ENCODE measurements around the gene C1QB. TPM values are rescaled to one million over a fixed set of nuclear protein-coding genes. Genes with fewer than 3 reads are reported as not detected.

The C1QB gene
- total RNA-seq, 1 donor from 2014 or later: 454 TPM

GRCh38 chr1:22708777-22709176 is 55.7 kb downstream of the C1QB start:
- no peak for DNase-seq (ENCODE audit: low spot score in 2 of 2)
- intact Hi-C loops (cut with DNase I): no loop called here

DNA sequence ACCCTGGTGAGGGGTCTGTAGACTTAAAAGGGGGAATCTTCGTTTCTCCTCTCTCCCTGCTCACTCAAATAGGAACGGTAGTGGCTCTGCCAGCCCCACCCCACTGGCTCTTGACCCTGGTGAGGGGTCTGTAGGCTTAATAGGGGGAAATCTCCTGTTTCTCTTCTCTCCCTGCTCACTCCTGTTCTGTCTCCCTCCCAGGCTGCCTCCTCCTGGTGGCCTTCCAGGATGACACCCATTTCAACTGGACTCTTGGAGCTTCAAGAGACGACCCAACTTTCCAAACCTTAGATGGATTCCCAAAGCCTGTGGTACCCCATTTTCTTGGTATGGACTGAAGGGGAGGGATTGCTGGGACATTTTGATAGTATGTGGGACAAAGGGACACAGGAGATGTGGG is 56.2 kb downstream of the C1QB start:
- Histone ChIP-seq H3K27ac (no peak overlapping the region), H3K4me1 (peaks cover 0 to 15% of the 10 kb centered on the region in 2 donors), H3K9me3 (no peaks in the 10 kb centered on the region), H3K36me3 (no peaks in the 10 kb centered on the region), H3K27me3 (no peaks in the 10 kb centered on the region), H3K4me3 (no peak overlapping the region)
- TF ChIP-seq, protein P1, sequence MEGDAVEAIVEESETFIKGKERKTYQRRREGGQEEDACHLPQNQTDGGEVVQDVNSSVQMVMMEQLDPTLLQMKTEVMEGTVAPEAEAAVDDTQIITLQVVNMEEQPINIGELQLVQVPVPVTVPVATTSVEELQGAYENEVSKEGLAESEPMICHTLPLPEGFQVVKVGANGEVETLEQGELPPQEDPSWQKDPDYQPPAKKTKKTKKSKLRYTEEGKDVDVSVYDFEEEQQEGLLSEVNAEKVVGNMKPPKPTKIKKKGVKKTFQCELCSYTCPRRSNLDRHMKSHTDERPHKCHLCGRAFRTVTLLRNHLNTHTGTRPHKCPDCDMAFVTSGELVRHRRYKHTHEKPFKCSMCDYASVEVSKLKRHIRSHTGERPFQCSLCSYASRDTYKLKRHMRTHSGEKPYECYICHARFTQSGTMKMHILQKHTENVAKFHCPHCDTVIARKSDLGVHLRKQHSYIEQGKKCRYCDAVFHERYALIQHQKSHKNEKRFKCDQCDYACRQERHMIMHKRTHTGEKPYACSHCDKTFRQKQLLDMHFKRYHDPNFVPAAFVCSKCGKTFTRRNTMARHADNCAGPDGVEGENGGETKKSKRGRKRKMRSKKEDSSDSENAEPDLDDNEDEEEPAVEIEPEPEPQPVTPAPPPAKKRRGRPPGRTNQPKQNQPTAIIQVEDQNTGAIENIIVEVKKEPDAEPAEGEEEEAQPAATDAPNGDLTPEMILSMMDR (IDR thresholded peaks at IDR 0.05): no peak
- intact Hi-C loops (cut with DNase I): no loop called here
- DNase-seq (ENCODE audit: low spot score in 2 of 2): no peak

More at GRCh38 chr1:22708777-22709176, 55.7 kb downstream of the C1QB start:
- no peaks in the 10 kb centered on the region for H3K9me3 ChIP-seq
- H3K27ac ChIP-seq: no peak overlapping the region
- H3K4me1 ChIP-seq: peaks cover 0 to 15% of the 10 kb centered on the region in 2 donors
- no peaks in the 10 kb centered on the region for H3K36me3 ChIP-seq
- H3K4me3 ChIP-seq: no peak overlapping the region
- TF ChIP-seq, protein P1 (IDR thresholded peaks at IDR 0.05): no peak
- H3K27me3 ChIP-seq: no peaks in the 10 kb centered on the region

DNA sequence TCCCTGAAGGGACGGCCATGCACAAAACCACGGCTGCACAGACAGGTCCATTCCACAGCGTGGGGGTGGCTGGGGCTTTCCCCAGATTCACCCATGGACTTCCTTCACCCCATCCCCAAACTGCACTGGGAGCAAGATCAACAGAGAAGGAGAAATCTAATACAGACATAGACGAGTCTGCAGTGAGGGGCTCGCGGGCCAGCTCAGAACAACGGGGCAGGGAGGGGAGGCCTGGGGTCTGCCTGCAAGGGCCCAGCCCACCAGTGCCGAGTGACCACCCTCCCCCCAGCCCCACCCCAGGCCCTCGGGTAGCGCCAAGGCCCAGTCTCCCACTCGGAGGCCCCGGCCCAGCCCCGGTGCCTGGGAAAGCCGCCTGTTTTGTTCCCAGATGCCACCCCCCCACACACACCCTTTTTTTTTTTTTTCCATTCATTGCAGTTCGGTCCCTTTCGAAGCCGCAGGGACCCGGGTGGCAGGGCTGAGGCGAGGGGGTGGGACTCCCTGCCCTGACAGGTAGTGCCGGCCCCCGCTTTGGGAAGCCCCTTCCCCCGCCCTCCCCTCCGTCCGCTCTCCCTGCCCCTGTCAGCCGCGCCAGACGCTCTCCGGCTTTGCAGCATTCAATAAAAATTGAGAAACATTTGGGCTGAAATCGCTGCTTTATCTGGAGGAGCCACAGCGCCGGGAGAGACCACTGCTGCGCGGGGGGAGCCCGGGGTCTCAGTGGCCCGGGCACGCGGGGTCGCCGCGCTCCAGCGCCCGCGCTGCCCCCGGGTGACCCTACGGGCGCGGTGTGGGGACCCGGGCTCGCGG is 57.1 kb downstream of the C1QB start:
- TF ChIP-seq, protein P1 (IDR thresholded peaks at IDR 0.05): no peak
- Histone ChIP-seq H3K27me3 (no peaks in the 10 kb centered on the region), H3K4me1 (peaks cover 0 to 15% of the 10 kb centered on the region in 2 donors), H3K36me3 (no peaks in the 10 kb centered on the region), H3K27ac (no peak overlapping the region), H3K4me3 (peak overlapping the region; percentile 45 to 65), H3K9me3 (no peaks in the 10 kb centered on the region)
- no peak for DNase-seq (ENCODE audit: low spot score in 2 of 2)
- intact Hi-C loops (cut with DNase I): no loop called here

- Histone ChIP-seq H3K4me3 (peak within 1 kb of the TSS; percentile 55 to 65), H3K27me3 (no peaks in the 10 kb centered on the region), H3K4me1 (peaks cover 0 to 15% of the 10 kb centered on the region in 2 donors), H3K36me3 (no peaks in the 10 kb centered on the region), H3K27ac (no peak within 1 kb of the TSS), H3K9me3 (no peaks in the 10 kb centered on the region)
- TF ChIP-seq, protein P1 (IDR thresholded peaks at IDR 0.05): no peak
- intact Hi-C loops (cut with DNase I): no loop called here
- DNase-seq (ENCODE audit: low spot score in 2 of 2): no peak
These were observed 57.6 kb downstream of the C1QB start, which contains the start of gene EPHB2 for GRCh38 chr1:22710701-22711049. Gene EPHB2 (plus strand): TSS chr1:22710839. CDS start chr1:22710983, 144 bp downstream.

GRCh38 chr1:22711071-22711470 is 58.0 kb downstream of the C1QB start:
- intact Hi-C loops (cut with DNase I): no loop called here
- Histone ChIP-seq H3K27me3 (no peaks in the 10 kb centered on the region), H3K27ac (no peak overlapping the region)

More at GRCh38 chr1:22711071-22711470, 58.0 kb downstream of the C1QB start:
- Histone ChIP-seq H3K9me3 (no peaks in the 10 kb centered on the region), H3K36me3 (no peaks in the 10 kb centered on the region), H3K4me3 (peak overlapping the region; percentile 55 to 65), H3K4me1 (peaks cover 0 to 15% of the 10 kb centered on the region in 2 donors)
- TF ChIP-seq, protein P1 (IDR thresholded peaks at IDR 0.05): no peak
- DNase-seq (ENCODE audit: low spot score in 2 of 2): no peak

Other genes starting within 250 kb of the C1QB start
- gene ZBTB40, start 201.4 kb upstream of the C1QB start, total RNA-seq: 13.0 TPM
- not detected for gene EPHA8, start 89.7 kb upstream of the C1QB start, total RNA-seq
- gene C1QA, start 16.6 kb upstream of the C1QB start, total RNA-seq: 202 TPM
- gene C1QC, start 9.6 kb upstream of the C1QB start, total RNA-seq: 350 TPM
- gene EPHB2, start 57.6 kb downstream of the C1QB start, total RNA-seq: 3.2 TPM

Data from ascending aorta (tissue), 2 donors.